Spinal cord (tissue), 10 donors: ENCODE results near the gene C17orf113. TPM values are rescaled to one million over a fixed set of nuclear protein-coding genes. Genes with fewer than 3 reads are reported as not detected.

ENCODE experiments used
- DNase-seq, 6 donors: peaks; one replicate each; pipeline versions ENCODE4 v3.0.0 to v3.0.0-alpha.2; 2013 to 2015; ENCODE audit warnings: low spot score in 6 of 6, low read depth in 4 of 6
- H3K27ac ChIP-seq: one replicate; pipeline ENCODE4 v1.5.1; 2013; ENCODE audit warnings: low read depth, low read length, control low read depth
- H3K27me3 ChIP-seq: one replicate; pipeline ENCODE4 v1.6.1; 2013; ENCODE audit warnings: low read length; ENCODE audit not compliant: control insufficient read depth, insufficient read depth
- H3K36me3 ChIP-seq: one replicate; pipeline ENCODE4 v1.6.1; 2013; ENCODE audit warnings: low read length; ENCODE audit not compliant: control insufficient read depth, insufficient read depth
- H3K4me1 ChIP-seq: one replicate; pipeline ENCODE4 v1.6.1; 2013; ENCODE audit warnings: low read length; ENCODE audit not compliant: control insufficient read depth, insufficient read depth
- H3K4me3 ChIP-seq: one replicate; pipeline ENCODE4 v1.5.1; 2013; ENCODE audit warnings: low read depth, low read length, control low read depth
- H3K9me3 ChIP-seq: one replicate; pipeline ENCODE4 v1.6.1; 2013; ENCODE audit warnings: low read length; ENCODE audit not compliant: control insufficient read depth, insufficient read depth
- WGBS: methylation state at CpG from one replicate; pipeline ENCODE4 v1.1.5; 2013; ENCODE audit warnings: missing lambda C conversion rate; ENCODE audit not compliant: insufficient coverage; 5-methylcytosine and 5-hydroxymethylcytosine counted together
- polyA plus RNA-seq, 2 donors: library from polyadenylated mRNA; unstranded; fragments of 120-200 nt; gene quantifications; one replicate each; pipeline ENCODE4 v1.2.1, GENCODE V29; 2013; ENCODE audit not compliant: insufficient read length in 2 of 2
- total RNA-seq, 2 donors: library from RNA; depleted of rRNA in 1 of 2; stranded (reverse); fragments of 120-200 nt in 1 of 2; fragments of >200 nt in 1 of 2; gene quantifications; one replicate each; pipeline versions ENCODE4 v1.2.3 to v1.2.4, GENCODE V29; 2013 to 2014
- donor health status: healthy.

Gene C17orf113
- total and polyA plus RNA-seq, 4 donors: 3.0 to 4.5 (median 3.2) TPM

DNA sequence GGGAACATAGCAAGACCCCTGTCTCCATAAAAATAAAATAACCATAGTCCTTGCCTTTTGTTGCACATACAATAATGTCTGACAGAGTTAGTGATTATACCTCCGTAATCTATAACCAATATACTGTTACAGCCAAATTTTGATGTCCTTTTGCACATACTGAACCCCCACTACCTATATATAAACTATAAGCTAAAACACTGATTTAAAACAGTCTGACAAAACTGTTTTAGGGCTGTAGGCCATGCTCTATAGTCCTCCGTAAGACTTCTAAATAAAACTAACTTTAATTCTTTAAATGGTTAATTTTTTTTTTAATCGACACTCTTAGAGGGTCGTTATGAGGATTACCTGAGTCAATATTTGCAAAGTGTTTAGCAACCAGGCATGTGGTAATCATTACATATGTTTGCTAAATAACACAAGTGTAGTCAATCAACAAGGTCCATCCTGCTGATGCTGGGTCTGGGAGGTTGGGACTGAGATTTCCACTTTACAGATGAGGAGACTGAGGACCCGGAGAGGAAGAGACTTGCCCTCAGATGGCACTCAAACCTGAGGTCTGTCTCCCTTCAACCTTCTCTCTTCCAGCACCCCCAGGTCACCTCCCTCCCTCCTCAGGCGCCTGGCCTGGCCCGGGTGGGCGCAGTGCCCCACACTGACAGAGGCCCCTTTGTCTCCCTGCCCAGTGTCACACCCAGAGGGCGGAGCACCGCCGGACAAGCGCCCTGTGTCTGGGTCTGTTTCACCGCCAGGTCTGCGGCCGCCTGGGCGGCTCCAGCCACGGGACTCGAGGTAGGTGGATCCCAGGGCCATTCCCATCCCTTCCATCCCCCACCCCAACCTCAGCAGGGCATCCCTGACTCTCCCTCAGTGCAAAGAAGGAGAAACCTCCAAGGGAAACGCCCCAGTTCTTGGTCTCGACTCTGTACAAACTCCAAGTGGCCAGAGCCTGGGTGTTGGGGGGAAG lies 37.6 kb upstream of the C17orf113 start:
- WGBS: 44% methylated on average over 12 of the region's 20 CpGs
- Histone ChIP-seq H3K36me3 (no peaks in the 10 kb centered on the region), H3K27ac (no peak overlapping the region), H3K4me3 (no peak overlapping the region), H3K4me1 (peaks cover 8% of the 10 kb centered on the region), H3K27me3 (no peaks in the 10 kb centered on the region), H3K9me3 (no peaks in the 10 kb centered on the region)
- DNase-seq: no peak

DNA sequence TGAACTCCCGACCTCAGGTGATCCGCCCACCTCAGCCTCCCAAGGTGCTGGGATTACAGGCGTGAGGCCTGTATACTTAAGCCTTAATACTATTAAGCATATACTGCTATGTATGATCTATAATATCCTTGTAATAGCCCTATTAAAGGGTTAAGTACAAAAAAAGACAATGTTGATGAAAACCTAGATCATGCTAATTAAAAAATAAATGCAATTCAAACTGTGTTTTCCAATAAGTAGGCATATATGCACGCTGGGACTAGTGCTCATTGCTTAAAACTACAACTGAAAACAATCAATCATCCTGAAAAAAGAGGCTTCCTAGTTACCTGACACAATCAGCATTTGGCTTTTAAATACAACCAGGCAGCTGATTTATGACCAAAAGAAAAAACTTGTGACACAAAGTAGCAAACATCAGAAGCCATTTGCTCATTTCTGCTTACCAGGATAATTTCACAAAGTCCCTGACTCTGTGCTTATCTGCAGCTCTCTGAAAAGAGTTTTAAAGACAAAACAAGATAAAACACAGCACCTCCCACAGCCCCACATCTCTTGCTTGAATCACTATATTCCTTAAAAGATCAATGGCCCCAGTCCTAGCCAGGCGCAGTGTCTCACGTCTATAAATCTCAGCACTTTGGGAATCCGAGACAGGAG lies 36.8 kb upstream of the C17orf113 start:
- Histone ChIP-seq H3K36me3 (no peaks in the 10 kb centered on the region), H3K27ac (no peak overlapping the region), H3K9me3 (no peaks in the 10 kb centered on the region), H3K4me3 (no peak overlapping the region), H3K4me1 (peaks cover 8% of the 10 kb centered on the region), H3K27me3 (no peaks in the 10 kb centered on the region)
- 23% methylated on average over 3 of the region's 7 CpGs for WGBS
- DNase-seq: peak in 1 of 6 donors; percentile 39

DNA sequence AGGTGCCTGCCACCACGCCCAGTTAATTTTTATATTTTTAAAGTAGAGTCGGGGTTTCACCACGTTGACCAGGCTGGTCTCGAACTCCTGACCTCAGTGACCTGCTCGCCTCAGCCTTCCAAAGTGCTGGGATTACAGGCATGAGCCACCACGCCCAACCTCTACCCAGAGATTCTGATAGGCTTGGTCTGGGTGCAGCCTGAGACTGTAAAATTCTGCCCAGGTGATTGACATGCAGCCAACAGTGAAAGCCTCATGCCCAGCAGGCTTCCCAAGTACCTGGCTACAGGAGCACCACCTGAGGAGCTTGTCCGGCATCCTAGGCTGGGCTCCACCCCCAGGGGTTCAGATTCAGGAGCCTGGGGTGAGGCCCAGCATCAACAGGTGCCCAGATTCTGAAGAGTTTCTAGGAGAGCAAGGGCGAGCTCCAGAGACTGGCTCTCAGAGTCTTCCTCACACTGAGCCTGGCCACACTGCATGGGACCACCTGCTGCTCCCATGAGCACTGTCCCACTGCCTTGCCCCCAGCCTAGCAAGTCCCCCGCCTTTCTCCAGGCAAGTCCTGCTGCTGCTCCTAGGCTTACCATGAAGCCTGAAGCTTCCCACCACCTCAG lies 31.2 kb upstream of the C17orf113 start:
- H3K9me3 ChIP-seq: no peaks in the 10 kb centered on the region
- 79% methylated on average over 9 of the region's 9 CpGs for WGBS
- no peak overlapping the region for H3K4me3 ChIP-seq
- no peaks in the 10 kb centered on the region for H3K36me3 ChIP-seq
- no peak overlapping the region for H3K27ac ChIP-seq
- no peaks in the 10 kb centered on the region for H3K4me1 ChIP-seq
- DNase-seq: no peak
- no peaks in the 10 kb centered on the region for H3K27me3 ChIP-seq

DNA sequence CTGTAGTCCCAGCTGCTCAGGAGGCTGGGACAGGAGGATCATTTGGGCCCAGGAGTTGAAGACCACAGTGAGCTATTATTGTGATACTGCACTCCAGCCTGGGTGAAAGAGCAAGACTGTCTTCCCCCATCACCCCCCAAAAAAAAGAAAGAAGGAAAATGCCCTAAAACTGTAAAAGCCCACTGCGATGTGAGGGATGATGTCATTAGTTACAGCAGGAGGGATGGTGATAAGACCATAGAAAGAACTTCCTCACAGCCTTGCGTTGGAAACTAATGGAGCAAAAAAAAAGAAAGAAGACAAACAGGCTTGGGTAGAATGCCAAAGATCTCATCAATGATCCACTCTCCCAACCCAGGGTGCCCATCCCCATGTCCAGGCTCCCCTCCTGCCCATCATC lies 29.1 kb upstream of the C17orf113 start:
- Histone ChIP-seq H3K27me3 (no peaks in the 10 kb centered on the region), H3K36me3 (no peaks in the 10 kb centered on the region), H3K9me3 (no peaks in the 10 kb centered on the region), H3K4me1 (no peaks in the 10 kb centered on the region), H3K4me3 (no peak overlapping the region), H3K27ac (no peak overlapping the region)
- WGBS: 57% methylated on average over 1 of the region's 2 CpGs
- no peak for DNase-seq

DNA sequence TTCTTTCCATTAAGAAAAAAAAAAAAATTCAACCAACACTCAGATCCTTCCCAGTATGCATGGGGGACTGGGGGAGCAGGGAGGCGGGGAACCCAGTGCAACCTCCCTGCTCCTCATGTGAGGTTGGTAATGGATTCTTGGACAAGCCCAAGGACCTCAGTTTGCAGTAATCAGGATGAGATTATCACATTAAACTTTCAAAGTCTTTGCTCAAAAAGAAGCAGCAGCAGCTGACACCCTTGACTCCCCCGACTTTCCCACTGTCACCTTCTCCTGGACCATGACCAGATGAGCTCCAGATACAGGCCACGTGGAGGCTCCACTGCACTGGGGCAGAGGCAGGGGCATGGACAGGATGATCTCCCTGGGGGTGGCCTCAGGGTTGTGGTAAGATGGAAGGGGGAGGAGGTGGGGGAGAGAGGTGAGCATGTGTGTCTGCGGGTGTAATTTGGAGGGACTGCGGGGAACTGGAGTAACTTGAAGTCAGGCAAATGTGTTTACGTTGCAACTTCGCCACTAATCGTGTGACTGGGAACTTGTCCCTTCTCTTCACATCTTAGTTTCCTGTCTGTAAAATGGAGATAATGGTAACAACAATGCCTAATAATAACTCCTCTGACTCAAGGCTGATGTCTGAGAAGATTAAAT lies 28.1 kb upstream of the C17orf113 start:
- Histone ChIP-seq H3K9me3 (no peaks in the 10 kb centered on the region), H3K4me1 (no peaks in the 10 kb centered on the region), H3K27me3 (peaks cover 5% of the 10 kb centered on the region), H3K36me3 (no peaks in the 10 kb centered on the region), H3K27ac (no peak overlapping the region), H3K4me3 (no peak overlapping the region)
- no peak for DNase-seq
- 73% methylated on average over 2 of the region's 8 CpGs for WGBS

DNA sequence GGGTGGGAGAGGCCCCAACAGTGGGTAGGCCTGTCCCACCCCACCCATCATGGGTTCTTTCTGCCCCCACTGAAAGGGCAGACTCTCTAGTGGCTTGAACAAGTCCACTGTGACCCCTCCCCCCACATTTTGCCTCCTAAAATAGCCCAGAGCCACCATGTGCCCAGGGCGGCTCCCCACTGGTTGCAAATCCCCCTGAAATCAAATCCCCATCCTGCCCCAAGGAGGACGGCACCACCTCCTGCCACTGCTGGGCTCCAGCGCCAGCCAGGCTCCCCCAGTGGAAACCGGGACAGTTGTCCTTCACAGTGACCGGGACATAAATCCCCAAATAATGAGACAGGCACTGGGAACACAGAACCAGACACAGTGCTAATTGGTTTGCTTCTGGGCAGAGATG lies 27.4 kb upstream of the C17orf113 start:
- 68% methylated on average over 3 of the region's 5 CpGs for WGBS
- Histone ChIP-seq H3K27me3 (peaks cover 12% of the 10 kb centered on the region), H3K4me3 (no peak overlapping the region), H3K9me3 (no peaks in the 10 kb centered on the region), H3K4me1 (peaks cover 2% of the 10 kb centered on the region), H3K27ac (no peak overlapping the region), H3K36me3 (no peaks in the 10 kb centered on the region)
- no peak for DNase-seq

DNA sequence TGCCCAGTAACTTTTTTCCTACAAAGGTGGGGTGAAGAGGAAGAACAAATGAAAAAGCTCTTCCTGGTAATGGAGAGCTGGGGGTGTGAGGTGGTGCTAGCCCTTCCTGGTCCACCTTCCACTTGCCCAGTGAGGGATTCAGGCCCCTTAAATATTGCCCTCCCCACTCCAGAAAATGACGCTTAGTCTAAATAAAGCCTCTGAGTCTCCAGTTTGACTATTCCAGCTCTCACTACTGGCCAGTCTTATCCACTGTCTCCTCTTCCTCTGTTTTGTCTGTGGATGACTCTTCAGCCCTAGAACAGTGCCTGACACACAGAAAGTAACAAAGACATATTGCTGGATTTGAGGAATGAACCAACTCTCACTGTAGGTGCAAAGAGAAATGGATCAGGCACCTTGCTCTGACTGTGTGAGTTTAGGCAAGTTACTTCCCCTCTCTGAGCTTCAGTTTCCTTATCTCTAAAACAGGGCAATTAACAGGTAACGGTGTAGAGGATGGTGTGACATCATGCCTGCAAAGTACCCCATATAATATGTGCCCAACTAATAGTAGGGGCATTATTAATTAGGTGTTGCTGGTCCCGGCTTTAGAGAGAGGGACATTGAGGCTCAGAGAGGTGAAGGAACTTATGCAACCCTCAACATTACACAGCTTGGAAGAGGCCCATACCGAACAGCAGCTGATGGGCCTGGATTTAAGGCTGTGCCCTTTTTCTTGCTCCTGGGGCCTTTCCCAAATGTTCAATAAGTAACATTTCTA lies 26.6 kb upstream of the C17orf113 start:
- H3K9me3 ChIP-seq: no peaks in the 10 kb centered on the region
- no peak overlapping the region for H3K27ac ChIP-seq
- H3K36me3 ChIP-seq: no peaks in the 10 kb centered on the region
- WGBS: 60% methylated on average over 1 of the region's 4 CpGs
- peaks cover 17% of the 10 kb centered on the region for H3K27me3 ChIP-seq
- H3K4me3 ChIP-seq: no peak overlapping the region
- H3K4me1 ChIP-seq: peaks cover 4% of the 10 kb centered on the region
- DNase-seq: no peak

DNA sequence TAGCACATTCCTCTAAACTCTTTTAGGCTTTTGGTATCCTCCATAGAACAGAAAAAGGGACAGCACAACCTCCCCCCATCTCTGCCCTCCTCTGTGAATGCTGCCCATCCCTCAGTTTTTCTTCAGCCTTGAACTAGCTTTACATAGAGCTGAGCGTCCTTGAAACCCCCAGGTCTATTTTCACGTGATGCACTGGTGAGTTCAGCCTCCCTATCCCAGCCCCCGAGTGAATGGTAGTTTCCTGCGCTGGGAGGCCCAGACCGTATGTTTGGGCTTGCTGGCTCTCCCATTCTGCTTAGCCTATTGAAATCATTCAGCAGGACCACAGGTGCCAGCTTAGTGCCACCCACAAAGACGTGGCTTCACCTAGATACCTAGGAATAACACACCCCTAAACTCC lies 25.4 kb upstream of the C17orf113 start:
- Histone ChIP-seq H3K4me1 (peaks cover 4% of the 10 kb centered on the region), H3K4me3 (no peak overlapping the region), H3K9me3 (no peaks in the 10 kb centered on the region), H3K36me3 (no peaks in the 10 kb centered on the region), H3K27me3 (peaks cover 29% of the 10 kb centered on the region), H3K27ac (no peak overlapping the region)
- no peak for DNase-seq
- WGBS: 61% methylated on average over 4 of the region's 6 CpGs
